Pulmonary artery endothelial cell (primary cell): ENCODE results near the gene C2orf92. TPM values are rescaled to one million over a fixed set of nuclear protein-coding genes. Genes with fewer than 3 reads are reported as not detected.
A peak's percentile ranks its signal among the peaks of the same experiment; 100 is the strongest.
"Not testable (repeated sequence)": the region's sequence is repeated elsewhere in the genome, so short reads cannot be mapped to it uniquely, and the experiment has no call there.

ENCODE experiments used
- DNase-seq: peaks from one replicate; pipeline ENCODE4 v3.0.0-alpha.2; 2011; ENCODE audit warnings: low read depth, low spot score
- total RNA-seq: library from RNA; depleted of rRNA; stranded (reverse); fragments of >200 nt; gene quantifications from 2 replicates; pipeline ENCODE4 v1.2.3, GENCODE V29; 2014

The C2orf92 gene
- 0.88 and 1.5 TPM in 2 replicates for total RNA-seq

- no peak for DNase-seq
Observed at GRCh38 chr2:97669448-97669847, at the start of gene C2orf92. TSS of gene C2orf92 (plus strand) at chr2:97669713. CDS start at chr2:97669789, 76 bp downstream.

- not testable (repeated sequence) for DNase-seq
Observed at GRCh38 chr2:97620492-97620891, 49.0 kb upstream of the C2orf92 start.

- DNase-seq, result not testable (repeated sequence)
Observed at GRCh38 chr2:97622976-97623375, 46.5 kb upstream of the C2orf92 start.

GRCh38 chr2:97625354-97626048 lies 44.0 kb upstream of the C2orf92 start:
- DNase-seq, result not testable (repeated sequence)

- DNase-seq, result not testable (repeated sequence)
Observed at GRCh38 chr2:97626049-97626430, 43.5 kb upstream of the C2orf92 start.

GRCh38 chr2:97644023-97644717 lies 25.3 kb upstream of the C2orf92 start:
- DNase-seq, result no peak

GRCh38 chr2:97645112-97645694 lies 24.3 kb upstream of the C2orf92 start:
- no peak for DNase-seq

GRCh38 chr2:97645695-97646629 lies 23.6 kb upstream of the C2orf92 start, which contains the start of gene COX5B:
TSS of gene COX5B (plus strand) at chr2:97646062. CDS start at chr2:97646087, 25 bp downstream.
- peak; percentile 89 for DNase-seq

- DNase-seq, result no peak
Observed at GRCh38 chr2:97646977-97647376, 22.5 kb upstream of the C2orf92 start.

- DNase-seq, result no peak
Observed at GRCh38 chr2:97651114-97651513, 18.4 kb upstream of the C2orf92 start.

GRCh38 chr2:97653473-97653872 lies 16.0 kb upstream of the C2orf92 start:
- no peak for DNase-seq

GRCh38 chr2:97653874-97654273 lies 15.6 kb upstream of the C2orf92 start:
- DNase-seq, result no peak

GRCh38 chr2:97654309-97654708 lies 15.2 kb upstream of the C2orf92 start:
- no peak for DNase-seq

GRCh38 chr2:97654791-97655190 lies 14.7 kb upstream of the C2orf92 start:
- no peak for DNase-seq

- DNase-seq, result no peak
Observed at GRCh38 chr2:97656129-97656755, 13.3 kb upstream of the C2orf92 start.

- no peak for DNase-seq
Observed at GRCh38 chr2:97656905-97657587, 12.5 kb upstream of the C2orf92 start.

GRCh38 chr2:97657986-97658690 lies 11.4 kb upstream of the C2orf92 start:
- DNase-seq, result no peak

- no peak for DNase-seq
Observed at GRCh38 chr2:97658691-97659157, 10.8 kb upstream of the C2orf92 start.

- DNase-seq, result no peak
Observed at GRCh38 chr2:97659256-97660043, 10.1 kb upstream of the C2orf92 start.
